A673 (cell line): ENCODE results near the gene DCLK1. TPM values are rescaled to one million over a fixed set of nuclear protein-coding genes. Genes with fewer than 3 reads are reported as not detected.

ENCODE experiments used
- BruUV-seq: library from RNA; stranded (reverse); fragments of 400-500 nt; replicated peaks from 2 replicates; lab custom pipeline; 2021; lab: Mats Ljungman, UMichigan
- CTCF ChIA-PET: fragments of 300-600 bp; sonication (Branson Sonifier 250); formaldehyde crosslinking; loops from one replicate; lab custom pipeline; 2022; ENCODE audit warnings: antibody characterized with exemption; lab: Charles Lee
- POLR2A ChIA-PET: fragments of 300-600 bp; sonication (Branson Sonifier 250); formaldehyde crosslinking; loops from one replicate; lab custom pipeline; 2022; ENCODE audit warnings: antibody characterized with exemption; ENCODE audit not compliant: low non-redundant PET; lab: Charles Lee
- DNase-seq: peaks from one replicate; pipeline ENCODE4 v3.0.0-alpha.2; 2015; ENCODE audit warnings: low spot score
- H3K27ac ChIP-seq: fragments of 200-600 bp; sonication (generic); 2 replicates; pipeline ENCODE4 v1.5.1; 2016; ENCODE audit warnings: mixed run types, low read depth, mild to moderate bottlenecking, mixed read lengths, antibody characterized with exemption, low read length; ENCODE audit not compliant: poor library complexity, severe bottlenecking
- H3K27me3 ChIP-seq: fragments of 200-600 bp; sonication (generic); replicated peaks from 2 replicates; pipeline ENCODE4 v1.6.1; 2017; ENCODE audit warnings: mixed run types, low read depth, mild to moderate bottlenecking, mixed read lengths, antibody characterized with exemption, low read length; ENCODE audit not compliant: insufficient read depth, poor library complexity
- H3K36me3 ChIP-seq: fragments of 200-600 bp; sonication (generic); 2 replicates; pipeline ENCODE4 v1.6.1; 2016; ENCODE audit warnings: mixed run types, mild to moderate bottlenecking, mixed read lengths, antibody characterized with exemption, low read length; ENCODE audit not compliant: insufficient read depth, poor library complexity, severe bottlenecking
- H3K4me1 ChIP-seq: fragments of 200-600 bp; sonication (generic); 2 replicates; pipeline ENCODE4 v1.6.1; 2017; ENCODE audit warnings: mixed run types, mild to moderate bottlenecking, mixed read lengths, antibody characterized with exemption, low read length; ENCODE audit not compliant: insufficient read depth, poor library complexity, severe bottlenecking
- H3K4me3 ChIP-seq: fragments of 200-600 bp; sonication (generic); 2 replicates; pipeline ENCODE4 v1.5.1; 2016; ENCODE audit warnings: low read depth, mixed run types, mild to moderate bottlenecking, mixed read lengths, low read length; ENCODE audit not compliant: poor library complexity, severe bottlenecking
- H3K9me3 ChIP-seq: fragments of 200-600 bp; sonication (generic); 2 replicates; pipeline ENCODE4 v1.6.1; 2016; ENCODE audit warnings: mixed run types, low read depth, mild to moderate bottlenecking, mixed read lengths, antibody characterized with exemption, low read length; ENCODE audit not compliant: poor library complexity, severe bottlenecking
- CTCF ChIP-seq: fragments of 300-800, 200-600 bp; sonication (generic); conservative IDR thresholded peaks from 2 replicates; pipeline ENCODE4 v1.5.1; 2017; ENCODE audit warnings: low read depth, mild to moderate bottlenecking, antibody characterized with exemption, low read length, moderate library complexity, mixed read lengths
- EZH2 ChIP-seq: fragments of 200-600 bp; sonication (generic); IDR thresholded peaks from 2 replicates; pipeline ENCODE4 v1.6.1; 2017; ENCODE audit warnings: borderline replicate concordance, low read depth, mild to moderate bottlenecking, mixed read lengths, antibody characterized with exemption, low read length; ENCODE audit not compliant: poor library complexity, severe bottlenecking
- intact Hi-C: fragments of 100-400 bp; cut with micrococcal nuclease; formaldehyde crosslinking; loops from one replicate; pipeline ENCODE4 v1.10.0; 2022; ENCODE audit not compliant: unreplicated experiment
- total RNA-seq: library from RNA; stranded (reverse); gene quantifications from 2 replicates; pipeline ENCODE4 v1.2.3, GENCODE V29; 2021

DCLK1 gene
- total RNA-seq, 1 experiment from 2014 or later: 11.2 TPM

GRCh38 chr13:35856084-35856483 is 275.1 kb downstream of the DCLK1 start:
- H3K36me3 ChIP-seq: no peaks in the 10 kb centered on the region
- ChIA-PET CTCF (no interaction called here), POLR2A (no interaction called here)
- H3K27me3 ChIP-seq: no peaks in the 10 kb centered on the region
- no peak overlapping the region for H3K4me3 ChIP-seq
- no peaks in the 10 kb centered on the region for H3K9me3 ChIP-seq
- no peak for DNase-seq
- H3K27ac ChIP-seq: no peak overlapping the region
- TF ChIP-seq CTCF (no peak), EZH2 (no peak)
- BruUV-seq: no TSS peak
- H3K4me1 ChIP-seq: no peaks in the 10 kb centered on the region
- intact Hi-C loops: no loop called here

- Histone ChIP-seq H3K4me1 (no peaks in the 10 kb centered on the region), H3K27ac (no peak overlapping the region), H3K4me3 (no peak overlapping the region), H3K36me3 (no peaks in the 10 kb centered on the region), H3K27me3 (no peaks in the 10 kb centered on the region), H3K9me3 (no peaks in the 10 kb centered on the region)
- no TSS peak for BruUV-seq
- ChIA-PET POLR2A (no interaction called here), CTCF (no interaction called here)
- TF ChIP-seq CTCF (no peak), EZH2 (no peak)
- intact Hi-C loops: no loop called here
- DNase-seq: peak; percentile 4
These were observed 275.6 kb downstream of the DCLK1 start for GRCh38 chr13:35855531-35856019.

GRCh38 chr13:35854286-35854685 is 276.9 kb downstream of the DCLK1 start:
- Histone ChIP-seq H3K4me3 (no peak overlapping the region), H3K4me1 (no peaks in the 10 kb centered on the region), H3K36me3 (no peaks in the 10 kb centered on the region), H3K27ac (no peak overlapping the region), H3K27me3 (no peaks in the 10 kb centered on the region), H3K9me3 (no peaks in the 10 kb centered on the region)
- BruUV-seq: no TSS peak
- intact Hi-C loops: no loop called here
- TF ChIP-seq CTCF (no peak), EZH2 (no peak)
- ChIA-PET POLR2A (no interaction called here), CTCF (no interaction called here)
- no peak for DNase-seq
